WTC11 (cell line): Measurements from ENCODE around the gene ERBB4. TPM values are rescaled to one million over a fixed set of nuclear protein-coding genes. Genes with fewer than 3 reads are reported as not detected.

ENCODE experiments used
- ATAC-seq: fragments of 200-7000 bp; cut with Tn5 transposase; 2 replicates; pipeline ENCODE4 v1.10.0; 2021; ENCODE audit warnings: mild to moderate bottlenecking, moderate library complexity
- CTCF ChIA-PET: fragments of 300-600 bp; sonication (Branson Sonifier 250); formaldehyde crosslinking; loops from one replicate; lab custom pipeline; 2021; ENCODE audit warnings: antibody characterized with exemption; lab: Charles Lee
- POLR2A ChIA-PET: fragments of 350-600 bp; sonication (Branson Sonifier 250); formaldehyde crosslinking; loops from one replicate; lab custom pipeline; 2021; ENCODE audit warnings: antibody characterized with exemption; lab: Charles Lee
- DNase-seq: peaks from one replicate; pipeline ENCODE4 v3.0.0; 2021; ENCODE audit warnings: low spot score
- H3K27ac Mint-ChIP-seq: 2 replicates; pipeline ENCODE4 v1.8.0; 2021; ENCODE audit warnings: mixed read lengths
- H3K27me3 Mint-ChIP-seq: 2 replicates; pipeline ENCODE4 v1.8.0; 2021; ENCODE audit warnings: low read depth, mild to moderate bottlenecking, moderate library complexity, mixed read lengths
- H3K36me3 Mint-ChIP-seq: 2 replicates; pipeline ENCODE4 v1.8.0; 2021; ENCODE audit warnings: mixed read lengths
- H3K4me1 Mint-ChIP-seq: 2 replicates; pipeline ENCODE4 v1.8.0; 2022; ENCODE audit warnings: mixed read lengths
- H3K4me3 Mint-ChIP-seq: 2 replicates; pipeline ENCODE4 v1.8.0; 2021; ENCODE audit warnings: mild to moderate bottlenecking, moderate library complexity, mixed read lengths
- H3K9me3 Mint-ChIP-seq: 2 replicates; pipeline ENCODE4 v1.8.0; 2021; ENCODE audit warnings: mixed read lengths
- CBFB ChIP-seq: sonication (generic); formaldehyde crosslinking; IDR thresholded peaks from 2 replicates; pipeline ENCODE4 v1.8.1; 2022; ENCODE audit warnings: mild to moderate bottlenecking, low read depth, missing genetic modification reagents
- FOXJ3 ChIP-seq: sonication (generic); formaldehyde crosslinking; IDR thresholded peaks from 2 replicates; pipeline ENCODE4 v1.9.0; 2021; ENCODE audit warnings: missing genetic modification reagents, mild to moderate bottlenecking, borderline replicate concordance
- FOXK1 ChIP-seq: sonication (generic); formaldehyde crosslinking; IDR thresholded peaks from 2 replicates; pipeline ENCODE4 v1.8.0; 2022; ENCODE audit warnings: mild to moderate bottlenecking, moderate library complexity, missing genetic modification reagents
- GABPB1 ChIP-seq: sonication (generic); formaldehyde crosslinking; IDR thresholded peaks from 2 replicates; pipeline ENCODE4 v1.8.1; 2023; ENCODE audit warnings: mild to moderate bottlenecking, missing genetic modification reagents
- HMGA2 ChIP-seq: fragments of 250-450 bp; sonication (Bioruptor Pico); IDR thresholded peaks from 2 replicates; pipeline ENCODE4 v1.4.0; 2021; ENCODE audit warnings: mild to moderate bottlenecking, moderate library complexity
- JAZF1 ChIP-seq: fragments of 250-450 bp; sonication (Bioruptor Pico); IDR thresholded peaks from 2 replicates; pipeline ENCODE4 v1.9.0; 2021; ENCODE audit warnings: moderate library complexity, mild to moderate bottlenecking, inconsistent platforms
- JUN ChIP-seq: sonication (generic); formaldehyde crosslinking; IDR thresholded peaks from 2 replicates; pipeline ENCODE4 v1.8.0; 2023; ENCODE audit warnings: mild to moderate bottlenecking, missing genetic modification reagents
- NFE2L1 ChIP-seq: sonication (generic); formaldehyde crosslinking; IDR thresholded peaks from 2 replicates; pipeline ENCODE4 v1.8.1; 2023; ENCODE audit warnings: missing genetic modification reagents
- NFYB ChIP-seq: sonication (generic); formaldehyde crosslinking; conservative IDR thresholded peaks from 2 replicates; pipeline ENCODE4 v1.8.0; 2022; ENCODE audit warnings: low read depth, missing genetic modification reagents
- NR1H2 ChIP-seq: sonication (generic); formaldehyde crosslinking; IDR thresholded peaks from 2 replicates; pipeline ENCODE4 v1.9.0; 2021; ENCODE audit warnings: mild to moderate bottlenecking, moderate library complexity, missing genetic modification reagents
- TCF7 ChIP-seq: sonication (generic); formaldehyde crosslinking; IDR thresholded peaks from 2 replicates; pipeline ENCODE4 v1.8.0; 2022; ENCODE audit warnings: mild to moderate bottlenecking, low read depth, missing genetic modification reagents, moderate library complexity
- ZNF317 ChIP-seq: sonication (generic); formaldehyde crosslinking; IDR thresholded peaks from 2 replicates; pipeline ENCODE4 v1.8.1; 2023; ENCODE audit warnings: low read depth, mild to moderate bottlenecking, moderate library complexity, missing genetic modification reagents, borderline replicate concordance
- ZNF671 ChIP-seq: fragments of 250-450 bp; sonication (Bioruptor Pico); IDR thresholded peaks from 2 replicates; pipeline ENCODE4 v1.8.0; 2021; ENCODE audit warnings: mild to moderate bottlenecking
- total RNA-seq: library from RNA; stranded (reverse); gene quantifications from 3 replicates; pipeline ENCODE4 v1.2.3, GENCODE V29; 2021
- TF ChIP-seq, protein P1 (sequence below): sonication (generic); formaldehyde crosslinking; IDR thresholded peaks from 2 replicates; pipeline ENCODE4 v1.8.0; 2023; ENCODE audit warnings: missing genetic modification reagents
- TF ChIP-seq, protein P2 (sequence below): sonication (generic); formaldehyde crosslinking; IDR thresholded peaks from 2 replicates; pipeline ENCODE4 v1.8.1; 2022; ENCODE audit warnings: mild to moderate bottlenecking, missing genetic modification reagents, moderate library complexity, borderline replicate concordance
- TF ChIP-seq, protein P3 (sequence below): sonication (generic); formaldehyde crosslinking; conservative IDR thresholded peaks from 2 replicates; pipeline ENCODE4 v1.8.1; 2022; ENCODE audit warnings: mild to moderate bottlenecking, missing genetic modification reagents
- TF ChIP-seq, protein P4 (sequence below): sonication (generic); formaldehyde crosslinking; IDR thresholded peaks from 2 replicates; pipeline ENCODE4 v1.8.1; 2023; ENCODE audit warnings: mild to moderate bottlenecking, missing genetic modification reagents, moderate library complexity
- TF ChIP-seq, protein P5 (sequence below): sonication (generic); formaldehyde crosslinking; IDR thresholded peaks from 2 replicates; pipeline ENCODE4 v1.8.1; 2022; ENCODE audit warnings: low read depth, missing genetic modification reagents, borderline replicate concordance
- TF ChIP-seq, protein P6 (sequence below): fragments of 250-450 bp; sonication (Bioruptor Pico); conservative IDR thresholded peaks from 2 replicates; pipeline ENCODE4 v1.9.0; 2021; ENCODE audit warnings: mild to moderate bottlenecking
- TF ChIP-seq, protein P7 (sequence below): sonication (generic); formaldehyde crosslinking; IDR thresholded peaks from 2 replicates; pipeline ENCODE4 v1.8.0; 2023; ENCODE audit warnings: missing genetic modification reagents, mild to moderate bottlenecking, borderline replicate concordance

Gene ERBB4
- total RNA-seq, 1 experiment from 2014 or later: 1.6 TPM

DNA sequence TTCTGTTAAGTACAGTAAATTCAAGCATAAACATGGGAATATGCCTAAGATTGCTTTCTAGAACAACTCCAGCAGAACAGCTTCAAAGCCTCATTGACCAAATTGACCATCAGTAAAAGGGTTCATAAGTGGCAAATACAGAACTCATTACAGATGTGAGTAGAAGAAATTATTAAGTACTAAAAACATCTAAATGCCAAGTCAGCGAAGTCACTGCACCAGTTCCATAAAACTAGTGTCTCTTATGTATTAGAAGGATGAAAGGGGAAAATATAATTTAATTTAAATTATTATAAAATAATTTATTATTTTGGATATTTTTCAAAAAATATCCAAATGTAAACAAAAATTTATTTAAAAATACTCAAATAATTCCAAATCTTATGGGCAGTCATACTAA, 553.2 kb downstream of the ERBB4 start:
- no peak overlapping the region for H3K4me3 Mint-ChIP-seq
- ChIA-PET CTCF (no interaction called here), POLR2A (no interaction called here)
- ATAC-seq (no peak), DNase-seq (no peak)
- TF ChIP-seq ZNF317 (no peak), HMGA2 (CRISPR knock-in tag) (peak; percentile 69)
- H3K9me3 Mint-ChIP-seq: no peaks in the 10 kb centered on the region
- no peak overlapping the region for H3K27ac Mint-ChIP-seq
- no peaks in the 10 kb centered on the region for H3K27me3 Mint-ChIP-seq
- no peaks in the 10 kb centered on the region for H3K4me1 Mint-ChIP-seq
- no peaks in the 10 kb centered on the region for H3K36me3 Mint-ChIP-seq

DNA sequence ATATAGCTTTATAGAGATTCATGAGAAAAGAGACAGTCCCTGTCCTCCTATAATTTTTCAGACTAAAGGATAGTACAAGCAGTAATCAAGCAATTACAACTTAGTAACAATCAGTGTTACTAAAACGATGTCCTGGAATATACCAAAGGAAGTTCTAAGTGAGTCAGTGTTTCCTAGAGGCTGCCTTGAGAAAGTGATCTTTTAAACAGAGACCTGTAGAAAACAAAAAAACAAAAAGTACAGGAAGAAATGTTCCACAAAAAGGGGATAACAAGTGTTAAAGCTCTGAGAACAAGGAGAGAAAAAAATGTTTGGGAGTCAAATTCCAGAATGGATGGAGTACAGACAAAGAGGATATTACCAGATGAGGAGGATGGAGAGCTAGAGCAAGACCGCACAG, 556.4 kb downstream of the ERBB4 start:
- TF ChIP-seq GABPB1 (CRISPR knock-in tag): no peak
- TF ChIP-seq, protein P1, sequence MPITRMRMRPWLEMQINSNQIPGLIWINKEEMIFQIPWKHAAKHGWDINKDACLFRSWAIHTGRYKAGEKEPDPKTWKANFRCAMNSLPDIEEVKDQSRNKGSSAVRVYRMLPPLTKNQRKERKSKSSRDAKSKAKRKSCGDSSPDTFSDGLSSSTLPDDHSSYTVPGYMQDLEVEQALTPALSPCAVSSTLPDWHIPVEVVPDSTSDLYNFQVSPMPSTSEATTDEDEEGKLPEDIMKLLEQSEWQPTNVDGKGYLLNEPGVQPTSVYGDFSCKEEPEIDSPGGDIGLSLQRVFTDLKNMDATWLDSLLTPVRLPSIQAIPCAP (CRISPR knock-in tag): no peak
- no peak for TF ChIP-seq TCF7 (CRISPR knock-in tag)
- TF ChIP-seq FOXK1: no peak
- no peak for TF ChIP-seq NFE2L1 (CRISPR knock-in tag)
- TF ChIP-seq, protein P2, sequence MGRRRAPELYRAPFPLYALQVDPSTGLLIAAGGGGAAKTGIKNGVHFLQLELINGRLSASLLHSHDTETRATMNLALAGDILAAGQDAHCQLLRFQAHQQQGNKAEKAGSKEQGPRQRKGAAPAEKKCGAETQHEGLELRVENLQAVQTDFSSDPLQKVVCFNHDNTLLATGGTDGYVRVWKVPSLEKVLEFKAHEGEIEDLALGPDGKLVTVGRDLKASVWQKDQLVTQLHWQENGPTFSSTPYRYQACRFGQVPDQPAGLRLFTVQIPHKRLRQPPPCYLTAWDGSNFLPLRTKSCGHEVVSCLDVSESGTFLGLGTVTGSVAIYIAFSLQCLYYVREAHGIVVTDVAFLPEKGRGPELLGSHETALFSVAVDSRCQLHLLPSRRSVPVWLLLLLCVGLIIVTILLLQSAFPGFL (CRISPR knock-in tag): no peak
- TF ChIP-seq CBFB: no peak
- no peak for TF ChIP-seq ZNF671 (CRISPR knock-in tag)
- TF ChIP-seq FOXJ3 (CRISPR knock-in tag): no peak
- TF ChIP-seq, protein P3, sequence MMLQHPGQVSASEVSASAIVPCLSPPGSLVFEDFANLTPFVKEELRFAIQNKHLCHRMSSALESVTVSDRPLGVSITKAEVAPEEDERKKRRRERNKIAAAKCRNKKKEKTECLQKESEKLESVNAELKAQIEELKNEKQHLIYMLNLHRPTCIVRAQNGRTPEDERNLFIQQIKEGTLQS (CRISPR knock-in tag): no peak
- no peak for TF ChIP-seq NFYB
- no peak for TF ChIP-seq NR1H2 (CRISPR knock-in tag)
- TF ChIP-seq, protein P4, sequence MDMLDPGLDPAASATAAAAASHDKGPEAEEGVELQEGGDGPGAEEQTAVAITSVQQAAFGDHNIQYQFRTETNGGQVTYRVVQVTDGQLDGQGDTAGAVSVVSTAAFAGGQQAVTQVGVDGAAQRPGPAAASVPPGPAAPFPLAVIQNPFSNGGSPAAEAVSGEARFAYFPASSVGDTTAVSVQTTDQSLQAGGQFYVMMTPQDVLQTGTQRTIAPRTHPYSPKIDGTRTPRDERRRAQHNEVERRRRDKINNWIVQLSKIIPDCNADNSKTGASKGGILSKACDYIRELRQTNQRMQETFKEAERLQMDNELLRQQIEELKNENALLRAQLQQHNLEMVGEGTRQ (CRISPR knock-in tag): no peak
- H3K27ac Mint-ChIP-seq: no peak overlapping the region
- ATAC-seq: no peak
- DNase-seq: no peak
- ChIA-PET CTCF (interaction anchor here (1.7 kb wide), 1 partner anchor 23 kb away, joined by 4 read pairs; no protein-coding TSS in a partner anchor), POLR2A (no interaction called here)
- no peaks in the 10 kb centered on the region for H3K4me1 Mint-ChIP-seq
- H3K4me3 Mint-ChIP-seq: no peak overlapping the region
- no peaks in the 10 kb centered on the region for H3K27me3 Mint-ChIP-seq
- no peaks in the 10 kb centered on the region for H3K9me3 Mint-ChIP-seq
- no peaks in the 10 kb centered on the region for H3K36me3 Mint-ChIP-seq

DNA sequence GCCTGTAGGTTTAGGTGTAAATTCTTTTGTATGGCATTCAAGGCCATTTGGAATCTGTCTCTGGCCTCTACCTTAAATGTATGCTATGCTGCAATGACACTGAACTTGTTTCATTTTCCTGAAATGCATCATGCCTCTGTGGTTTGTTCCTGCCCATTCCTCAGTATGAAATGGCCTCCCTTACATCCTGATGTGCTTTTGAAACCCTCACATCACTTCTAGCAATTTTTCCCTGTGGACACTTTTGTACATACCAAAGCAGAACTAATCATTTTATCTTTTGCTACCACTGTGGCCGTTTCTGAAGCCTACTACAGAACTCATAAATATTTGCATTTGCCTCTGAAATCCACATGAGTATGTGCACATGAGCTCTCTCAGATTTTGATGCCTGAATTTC, 557.2 kb downstream of the ERBB4 start:
- DNase-seq: no peak
- ChIA-PET CTCF (interaction anchor here (1.7 kb wide), 1 partner anchor 23 kb away, joined by 4 read pairs; no protein-coding TSS in a partner anchor), POLR2A (no interaction called here)
- Mint-ChIP-seq H3K27me3 (no peaks in the 10 kb centered on the region), H3K4me3 (no peak overlapping the region), H3K36me3 (no peaks in the 10 kb centered on the region), H3K4me1 (no peaks in the 10 kb centered on the region), H3K9me3 (no peaks in the 10 kb centered on the region), H3K27ac (no peak overlapping the region)
- ATAC-seq: no peak
- TF ChIP-seq, protein P5, sequence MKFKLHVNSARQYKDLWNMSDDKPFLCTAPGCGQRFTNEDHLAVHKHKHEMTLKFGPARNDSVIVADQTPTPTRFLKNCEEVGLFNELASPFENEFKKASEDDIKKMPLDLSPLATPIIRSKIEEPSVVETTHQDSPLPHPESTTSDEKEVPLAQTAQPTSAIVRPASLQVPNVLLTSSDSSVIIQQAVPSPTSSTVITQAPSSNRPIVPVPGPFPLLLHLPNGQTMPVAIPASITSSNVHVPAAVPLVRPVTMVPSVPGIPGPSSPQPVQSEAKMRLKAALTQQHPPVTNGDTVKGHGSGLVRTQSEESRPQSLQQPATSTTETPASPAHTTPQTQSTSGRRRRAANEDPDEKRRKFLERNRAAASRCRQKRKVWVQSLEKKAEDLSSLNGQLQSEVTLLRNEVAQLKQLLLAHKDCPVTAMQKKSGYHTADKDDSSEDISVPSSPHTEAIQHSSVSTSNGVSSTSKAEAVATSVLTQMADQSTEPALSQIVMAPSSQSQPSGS (CRISPR knock-in tag): no peak
- TF ChIP-seq, protein P6, sequence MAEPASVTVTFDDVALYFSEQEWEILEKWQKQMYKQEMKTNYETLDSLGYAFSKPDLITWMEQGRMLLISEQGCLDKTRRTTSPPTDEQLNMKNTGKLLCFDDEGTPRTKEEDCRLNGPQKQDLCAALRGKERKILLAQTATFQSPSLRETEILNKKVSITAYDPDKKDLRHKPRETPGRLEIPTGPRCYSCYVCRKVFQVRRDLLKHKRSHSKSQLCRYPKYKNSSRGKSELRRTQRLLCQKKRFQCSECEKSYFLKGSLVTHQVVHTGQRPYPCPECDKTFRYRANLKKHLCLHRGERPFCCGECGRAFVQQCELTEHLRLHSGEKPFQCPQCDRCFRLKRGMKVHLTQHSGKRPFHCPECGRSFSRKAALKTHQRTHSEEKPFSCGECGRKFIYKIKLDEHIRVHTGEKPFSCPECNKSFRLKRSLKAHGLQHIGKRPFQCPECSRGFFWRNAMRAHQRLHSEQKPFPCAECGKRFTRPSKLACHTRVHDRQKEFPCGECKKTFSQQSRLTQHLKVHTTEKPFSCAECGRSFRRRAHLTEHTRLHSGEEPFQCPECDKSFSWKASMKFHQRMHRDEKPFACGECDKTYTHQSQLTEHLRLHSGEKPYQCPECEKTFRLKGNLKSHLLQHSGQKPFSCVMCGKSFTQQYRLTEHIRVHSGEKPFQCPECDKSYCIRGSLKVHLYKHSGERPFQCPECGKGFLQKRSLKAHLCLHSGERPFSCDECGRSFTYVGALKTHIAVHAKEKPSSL (CRISPR knock-in tag): no peak
- TF ChIP-seq, protein P7, sequence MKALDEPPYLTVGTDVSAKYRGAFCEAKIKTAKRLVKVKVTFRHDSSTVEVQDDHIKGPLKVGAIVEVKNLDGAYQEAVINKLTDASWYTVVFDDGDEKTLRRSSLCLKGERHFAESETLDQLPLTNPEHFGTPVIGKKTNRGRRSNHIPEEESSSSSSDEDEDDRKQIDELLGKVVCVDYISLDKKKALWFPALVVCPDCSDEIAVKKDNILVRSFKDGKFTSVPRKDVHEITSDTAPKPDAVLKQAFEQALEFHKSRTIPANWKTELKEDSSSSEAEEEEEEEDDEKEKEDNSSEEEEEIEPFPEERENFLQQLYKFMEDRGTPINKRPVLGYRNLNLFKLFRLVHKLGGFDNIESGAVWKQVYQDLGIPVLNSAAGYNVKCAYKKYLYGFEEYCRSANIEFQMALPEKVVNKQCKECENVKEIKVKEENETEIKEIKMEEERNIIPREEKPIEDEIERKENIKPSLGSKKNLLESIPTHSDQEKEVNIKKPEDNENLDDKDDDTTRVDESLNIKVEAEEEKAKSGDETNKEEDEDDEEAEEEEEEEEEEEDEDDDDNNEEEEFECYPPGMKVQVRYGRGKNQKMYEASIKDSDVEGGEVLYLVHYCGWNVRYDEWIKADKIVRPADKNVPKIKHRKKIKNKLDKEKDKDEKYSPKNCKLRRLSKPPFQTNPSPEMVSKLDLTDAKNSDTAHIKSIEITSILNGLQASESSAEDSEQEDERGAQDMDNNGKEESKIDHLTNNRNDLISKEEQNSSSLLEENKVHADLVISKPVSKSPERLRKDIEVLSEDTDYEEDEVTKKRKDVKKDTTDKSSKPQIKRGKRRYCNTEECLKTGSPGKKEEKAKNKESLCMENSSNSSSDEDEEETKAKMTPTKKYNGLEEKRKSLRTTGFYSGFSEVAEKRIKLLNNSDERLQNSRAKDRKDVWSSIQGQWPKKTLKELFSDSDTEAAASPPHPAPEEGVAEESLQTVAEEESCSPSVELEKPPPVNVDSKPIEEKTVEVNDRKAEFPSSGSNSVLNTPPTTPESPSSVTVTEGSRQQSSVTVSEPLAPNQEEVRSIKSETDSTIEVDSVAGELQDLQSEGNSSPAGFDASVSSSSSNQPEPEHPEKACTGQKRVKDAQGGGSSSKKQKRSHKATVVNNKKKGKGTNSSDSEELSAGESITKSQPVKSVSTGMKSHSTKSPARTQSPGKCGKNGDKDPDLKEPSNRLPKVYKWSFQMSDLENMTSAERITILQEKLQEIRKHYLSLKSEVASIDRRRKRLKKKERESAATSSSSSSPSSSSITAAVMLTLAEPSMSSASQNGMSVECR: no peak
- TF ChIP-seq JAZF1 (CRISPR knock-in tag) (no peak), JUN (CRISPR knock-in tag) (no peak)
